Activated gamma-delta T cell treated with Interleukin-2 at 50 U/mL for 16 hours (primary cell): Measurements from ENCODE around the gene ARL10.

ENCODE experiments used
- DNase-seq: peaks from one replicate; pipeline ENCODE4 v3.0.0-alpha.2; 2020

The ARL10 gene

GRCh38 chr5:176364765-176365350, 429 bp upstream of the ARL10 start:
- no peak for DNase-seq

- no peak for DNase-seq
Observed at GRCh38 chr5:176366232-176366894, 1.1 kb downstream of the ARL10 start.

GRCh38 chr5:176368726-176369125, 3.4 kb downstream of the ARL10 start:
- DNase-seq: no peak

GRCh38 chr5:176369934-176370711, 4.8 kb downstream of the ARL10 start:
- no peak for DNase-seq

- DNase-seq: no peak
Observed at GRCh38 chr5:176371621-176372539, 6.6 kb downstream of the ARL10 start.

GRCh38 chr5:176373100-176373818, 8.0 kb downstream of the ARL10 start:
- DNase-seq: no peak

GRCh38 chr5:176379881-176380280, 14.6 kb downstream of the ARL10 start:
- no peak for DNase-seq

GRCh38 chr5:176381423-176381822, 16.1 kb downstream of the ARL10 start:
- no peak for DNase-seq

GRCh38 chr5:176381979-176382378, 16.7 kb downstream of the ARL10 start:
- DNase-seq: no peak

GRCh38 chr5:176382721-176383120, 17.4 kb downstream of the ARL10 start:
- no peak for DNase-seq

- no peak for DNase-seq
Observed at GRCh38 chr5:176383248-176383905, 18.1 kb downstream of the ARL10 start.

- DNase-seq: no peak
Observed at GRCh38 chr5:176383961-176384360, 18.7 kb downstream of the ARL10 start.

GRCh38 chr5:176384366-176384930, 19.2 kb downstream of the ARL10 start:
- DNase-seq: no peak

GRCh38 chr5:176384991-176385390, 19.7 kb downstream of the ARL10 start:
- DNase-seq: no peak

GRCh38 chr5:176386491-176386890, 21.2 kb downstream of the ARL10 start:
- DNase-seq: no peak

- DNase-seq: no peak
Observed at GRCh38 chr5:176387384-176387925, 22.2 kb downstream of the ARL10 start.

- DNase-seq: no peak
Observed at GRCh38 chr5:176388003-176388443, 22.7 kb downstream of the ARL10 start.

- peak; percentile 100 for DNase-seq
Observed at GRCh38 chr5:176388444-176389134, 23.3 kb downstream of the ARL10 start, which contains the start of the genes HIGD2A and NOP16. Gene HIGD2A, plus strand, starts transcription at chr5:176388751. Its CDS starts 69 bp downstream, at chr5:176388820. Gene NOP16, minus strand, starts transcription at chr5:176388598. Its CDS starts 59 bp downstream, at chr5:176388539.

- DNase-seq: no peak
Observed at GRCh38 chr5:176389135-176390123, 24.1 kb downstream of the ARL10 start.
